ENCODE measurements around the gene SLC13A2. TPM values are rescaled to one million over a fixed set of nuclear protein-coding genes. Genes with fewer than 3 reads are reported as not detected.
"Not testable (repeated sequence)": the region's sequence is repeated elsewhere in the genome, so short reads cannot be mapped to it uniquely, and the experiment has no call there.

Gene SLC13A2
- polyA plus RNA-seq, 1 donor (not counting 4 experiments of a cell fraction or from before 2014, with no cell fraction given), result not detected

- Histone ChIP-seq H3K27ac (ENCODE audit: control insufficient read depth, insufficient read depth, low read length) (no peak overlapping the region), H3K27me3 (ENCODE audit: control insufficient read depth, extremely low read depth, insufficient read depth, low read length) (peaks cover 4% of the 10 kb centered on the region), H3K4me2 (ENCODE audit: control insufficient read depth, extremely low read depth, insufficient read depth, low read depth, low read length) (no peak overlapping the region), H3K4me1 (ENCODE audit: control insufficient read depth, extremely low read depth, insufficient read depth, low read length) (no peaks in the 10 kb centered on the region), H3K4me3 (ENCODE audit: control insufficient read depth in 2 of 3, extremely low read depth in 1 of 3, insufficient read depth in 2 of 3, low read depth in 1 of 3, low read length in 3 of 3) (no peak overlapping the region), H4K20me1 (ENCODE audit: control insufficient read depth, extremely low read depth, insufficient read depth, low read length) (no peaks in the 10 kb centered on the region), H3K9ac (ENCODE audit: control insufficient read depth, extremely low read depth, insufficient read depth, low read length) (no peak overlapping the region), H2AFZ (ENCODE audit: control insufficient read depth, low read length) (no peak overlapping the region), H3K36me3 (ENCODE audit: control insufficient read depth in 2 of 2, extremely low read depth in 1 of 2, insufficient read depth in 2 of 2, low read length in 2 of 2) (no peaks in the 10 kb centered on the region), H3K79me2 (ENCODE audit: control insufficient read depth, insufficient read depth, low read length) (no peaks in the 10 kb centered on the region), H3K9me3 (ENCODE audit: control insufficient read depth, low read depth, low read length) (no peaks in the 10 kb centered on the region), H3K9me1 (ENCODE audit: control insufficient read depth, extremely low read depth, insufficient read depth, low read length) (no peaks in the 10 kb centered on the region)
- TF ChIP-seq EZH2 (IDR thresholded peaks at IDR 0.05; ENCODE audit: low read length) (no peak), CTCF (optimal IDR thresholded peaks at IDR 0.05 in 1 of 3, IDR thresholded peaks at IDR 0.05 in 1 of 3, conservative IDR thresholded peaks at IDR 0.05 in 1 of 3; ENCODE audit: extremely low read depth in 1 of 3, insufficient read depth in 2 of 3, low read length in 3 of 3) (no peak)
- dilution Hi-C loops (cut with MboI; ENCODE audit: extremely low pct_ligation_motif_present, low sequenced_read_pairs), result no loop called here
- FAIRE-seq, result no peak
- no peak for DNase-seq (ENCODE audit: low read depth, low spot score)
These were observed 39.7 kb upstream of the SLC13A2 start for GRCh38 chr17:28433721-28434120.

GRCh38 chr17:28434326-28434725 lies 39.1 kb upstream of the SLC13A2 start:
- H3K79me2 ChIP-seq (ENCODE audit: control insufficient read depth, insufficient read depth, low read length); H3K27me3 ChIP-seq (ENCODE audit: control insufficient read depth, extremely low read depth, insufficient read depth, low read length); dilution Hi-C loops (cut with MboI; ENCODE audit: extremely low pct_ligation_motif_present, low sequenced_read_pairs); H3K9me1 ChIP-seq (ENCODE audit: control insufficient read depth, extremely low read depth, insufficient read depth, low read length); H3K9me3 ChIP-seq (ENCODE audit: control insufficient read depth, low read depth, low read length); DNase-seq (ENCODE audit: low read depth, low spot score); H3K27ac ChIP-seq (ENCODE audit: control insufficient read depth, insufficient read depth, low read length); H2AFZ ChIP-seq (ENCODE audit: control insufficient read depth, low read length); H3K9ac ChIP-seq (ENCODE audit: control insufficient read depth, extremely low read depth, insufficient read depth, low read length); H3K4me3 ChIP-seq (ENCODE audit: control insufficient read depth in 2 of 3, extremely low read depth in 1 of 3, insufficient read depth in 2 of 3, low read depth in 1 of 3, low read length in 3 of 3); H3K36me3 ChIP-seq (ENCODE audit: control insufficient read depth in 2 of 2, extremely low read depth in 1 of 2, insufficient read depth in 2 of 2, low read length in 2 of 2); H3K4me2 ChIP-seq (ENCODE audit: control insufficient read depth, extremely low read depth, insufficient read depth, low read depth, low read length); H3K4me1 ChIP-seq (ENCODE audit: control insufficient read depth, extremely low read depth, insufficient read depth, low read length); FAIRE-seq; H4K20me1 ChIP-seq (ENCODE audit: control insufficient read depth, extremely low read depth, insufficient read depth, low read length): not testable (repeated sequence)

- H2AFZ ChIP-seq (ENCODE audit: control insufficient read depth, low read length), result no peak overlapping the region
- H4K20me1 ChIP-seq (ENCODE audit: control insufficient read depth, extremely low read depth, insufficient read depth, low read length), result no peaks in the 10 kb centered on the region
- DNase-seq (ENCODE audit: low read depth, low spot score) (no peak), FAIRE-seq (no peak)
- no peaks in the 10 kb centered on the region for H3K9me1 ChIP-seq (ENCODE audit: control insufficient read depth, extremely low read depth, insufficient read depth, low read length)
- no peaks in the 10 kb centered on the region for H3K79me2 ChIP-seq (ENCODE audit: control insufficient read depth, insufficient read depth, low read length)
- H3K27me3 ChIP-seq (ENCODE audit: control insufficient read depth, extremely low read depth, insufficient read depth, low read length), result no peaks in the 10 kb centered on the region
- no peak overlapping the region for H3K9ac ChIP-seq (ENCODE audit: control insufficient read depth, extremely low read depth, insufficient read depth, low read length)
- no peak overlapping the region for H3K27ac ChIP-seq (ENCODE audit: control insufficient read depth, insufficient read depth, low read length)
- no peak overlapping the region for H3K4me2 ChIP-seq (ENCODE audit: control insufficient read depth, extremely low read depth, insufficient read depth, low read depth, low read length)
- no peaks in the 10 kb centered on the region for H3K36me3 ChIP-seq (ENCODE audit: control insufficient read depth in 2 of 2, extremely low read depth in 1 of 2, insufficient read depth in 2 of 2, low read length in 2 of 2)
- H3K4me1 ChIP-seq (ENCODE audit: control insufficient read depth, extremely low read depth, insufficient read depth, low read length), result no peaks in the 10 kb centered on the region
- no peaks in the 10 kb centered on the region for H3K9me3 ChIP-seq (ENCODE audit: control insufficient read depth, low read depth, low read length)
- no peak overlapping the region for H3K4me3 ChIP-seq (ENCODE audit: control insufficient read depth in 2 of 3, extremely low read depth in 1 of 3, insufficient read depth in 2 of 3, low read depth in 1 of 3, low read length in 3 of 3)
- dilution Hi-C loops (cut with MboI; ENCODE audit: extremely low pct_ligation_motif_present, low sequenced_read_pairs), result no loop called here
- TF ChIP-seq EZH2 (IDR thresholded peaks at IDR 0.05; ENCODE audit: low read length), result no peak
These were observed 29.4 kb upstream of the SLC13A2 start for GRCh38 chr17:28443901-28444638.

Data from keratinocyte (primary cell).